ENCODE data around the gene HDDC2. TPM values are rescaled to one million over a fixed set of nuclear protein-coding genes. Genes with fewer than 3 reads are reported as not detected.

The HDDC2 gene
- total RNA-seq, 1 experiment from 2014 or later: 69.8 TPM

- TF ChIP-seq ZNF281 (CRISPR knock-in tag; IDR thresholded peaks at IDR 0.05): no peak
- no peak for TF ChIP-seq PRDM15 (CRISPR knock-in tag; IDR thresholded peaks at IDR 0.05)
- TF ChIP-seq CREB1 (CRISPR knock-in tag; IDR thresholded peaks at IDR 0.05): no peak
- no peak for TF ChIP-seq ELF4 (CRISPR knock-in tag; IDR thresholded peaks at IDR 0.05; ENCODE audit: low read depth)
These were observed 45.3 kb upstream of the HDDC2 start (continued) for GRCh38 chr6:125346926-125347563.

DNA sequence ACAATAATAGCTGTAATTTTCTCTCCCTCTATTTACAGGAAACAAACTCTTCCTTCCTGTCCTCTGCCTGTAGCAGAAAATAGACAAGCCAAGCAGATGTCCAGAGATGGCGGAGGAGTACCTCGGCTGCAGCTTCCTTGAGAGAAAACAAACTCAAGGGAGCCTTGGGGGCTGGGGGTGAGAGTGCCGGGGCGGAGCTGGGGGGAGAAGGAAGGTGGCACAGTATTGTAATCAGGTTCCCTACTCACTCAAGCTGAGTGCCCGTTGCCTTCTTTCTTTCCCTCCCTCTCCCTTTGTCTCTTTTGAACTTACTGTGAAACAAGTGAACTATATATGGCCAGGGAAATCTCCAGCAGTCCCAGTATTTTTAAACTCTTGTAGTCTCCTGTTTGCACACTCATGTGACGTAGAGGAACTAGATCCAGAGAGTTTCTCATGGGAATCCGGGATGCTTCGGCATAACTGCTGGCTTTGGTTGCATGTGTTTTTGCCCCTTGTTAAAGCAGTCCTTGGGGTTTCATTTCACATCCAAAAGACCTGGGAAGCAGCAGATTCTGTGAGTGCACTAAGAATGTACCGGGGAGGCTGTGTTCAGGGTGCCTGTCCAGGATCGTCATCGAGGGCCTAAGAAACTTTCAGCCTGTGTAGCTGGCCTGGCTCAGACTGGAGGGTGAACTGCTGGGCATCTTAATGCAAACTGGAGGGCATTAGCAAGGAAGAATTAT, 44.6 kb upstream of the HDDC2 start:
- TF ChIP-seq HMGA2 (CRISPR knock-in tag; IDR thresholded peaks at IDR 0.05) (no peak), MYBL2 (CRISPR knock-in tag; IDR thresholded peaks at IDR 0.05) (no peak), GABPB1 (CRISPR knock-in tag; IDR thresholded peaks at IDR 0.05) (no peak), CBFB (CRISPR knock-in tag; IDR thresholded peaks at IDR 0.05; ENCODE audit: low read depth) (no peak), FOXP1 (CRISPR knock-in tag; IDR thresholded peaks at IDR 0.05; ENCODE audit: borderline replicate concordance) (no peak), FOXJ3 (CRISPR knock-in tag; IDR thresholded peaks at IDR 0.05; ENCODE audit: borderline replicate concordance) (no peak), SMAD3 (CRISPR knock-in tag; IDR thresholded peaks at IDR 0.05; ENCODE audit: borderline replicate concordance) (no peak), GTF2I (CRISPR knock-in tag; conservative IDR thresholded peaks at IDR 0.05) (no peak), NR1H2 (CRISPR knock-in tag; IDR thresholded peaks at IDR 0.05) (no peak), CTCF (IDR thresholded peaks at IDR 0.05) (no peak), TEAD4 (CRISPR knock-in tag; IDR thresholded peaks at IDR 0.05) (no peak), ZBTB21 (CRISPR knock-in tag; IDR thresholded peaks at IDR 0.05; ENCODE audit: borderline replicate concordance) (no peak), ZNF396 (CRISPR knock-in tag; IDR thresholded peaks at IDR 0.05; ENCODE audit: borderline replicate concordance) (no peak), RORB (CRISPR knock-in tag; IDR thresholded peaks at IDR 0.05) (no peak), NFYB (CRISPR knock-in tag; conservative IDR thresholded peaks at IDR 0.05; ENCODE audit: low read depth) (no peak)
- TF ChIP-seq, protein P1, sequence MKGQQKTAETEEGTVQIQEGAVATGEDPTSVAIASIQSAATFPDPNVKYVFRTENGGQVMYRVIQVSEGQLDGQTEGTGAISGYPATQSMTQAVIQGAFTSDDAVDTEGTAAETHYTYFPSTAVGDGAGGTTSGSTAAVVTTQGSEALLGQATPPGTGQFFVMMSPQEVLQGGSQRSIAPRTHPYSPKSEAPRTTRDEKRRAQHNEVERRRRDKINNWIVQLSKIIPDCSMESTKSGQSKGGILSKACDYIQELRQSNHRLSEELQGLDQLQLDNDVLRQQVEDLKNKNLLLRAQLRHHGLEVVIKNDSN (CRISPR knock-in tag; IDR thresholded peaks at IDR 0.05): no peak
- TF ChIP-seq, protein P2, sequence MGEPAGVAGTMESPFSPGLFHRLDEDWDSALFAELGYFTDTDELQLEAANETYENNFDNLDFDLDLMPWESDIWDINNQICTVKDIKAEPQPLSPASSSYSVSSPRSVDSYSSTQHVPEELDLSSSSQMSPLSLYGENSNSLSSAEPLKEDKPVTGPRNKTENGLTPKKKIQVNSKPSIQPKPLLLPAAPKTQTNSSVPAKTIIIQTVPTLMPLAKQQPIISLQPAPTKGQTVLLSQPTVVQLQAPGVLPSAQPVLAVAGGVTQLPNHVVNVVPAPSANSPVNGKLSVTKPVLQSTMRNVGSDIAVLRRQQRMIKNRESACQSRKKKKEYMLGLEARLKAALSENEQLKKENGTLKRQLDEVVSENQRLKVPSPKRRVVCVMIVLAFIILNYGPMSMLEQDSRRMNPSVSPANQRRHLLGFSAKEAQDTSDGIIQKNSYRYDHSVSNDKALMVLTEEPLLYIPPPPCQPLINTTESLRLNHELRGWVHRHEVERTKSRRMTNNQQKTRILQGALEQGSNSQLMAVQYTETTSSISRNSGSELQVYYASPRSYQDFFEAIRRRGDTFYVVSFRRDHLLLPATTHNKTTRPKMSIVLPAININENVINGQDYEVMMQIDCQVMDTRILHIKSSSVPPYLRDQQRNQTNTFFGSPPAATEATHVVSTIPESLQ (CRISPR knock-in tag; IDR thresholded peaks at IDR 0.05): no peak
- TF ChIP-seq, protein P3, sequence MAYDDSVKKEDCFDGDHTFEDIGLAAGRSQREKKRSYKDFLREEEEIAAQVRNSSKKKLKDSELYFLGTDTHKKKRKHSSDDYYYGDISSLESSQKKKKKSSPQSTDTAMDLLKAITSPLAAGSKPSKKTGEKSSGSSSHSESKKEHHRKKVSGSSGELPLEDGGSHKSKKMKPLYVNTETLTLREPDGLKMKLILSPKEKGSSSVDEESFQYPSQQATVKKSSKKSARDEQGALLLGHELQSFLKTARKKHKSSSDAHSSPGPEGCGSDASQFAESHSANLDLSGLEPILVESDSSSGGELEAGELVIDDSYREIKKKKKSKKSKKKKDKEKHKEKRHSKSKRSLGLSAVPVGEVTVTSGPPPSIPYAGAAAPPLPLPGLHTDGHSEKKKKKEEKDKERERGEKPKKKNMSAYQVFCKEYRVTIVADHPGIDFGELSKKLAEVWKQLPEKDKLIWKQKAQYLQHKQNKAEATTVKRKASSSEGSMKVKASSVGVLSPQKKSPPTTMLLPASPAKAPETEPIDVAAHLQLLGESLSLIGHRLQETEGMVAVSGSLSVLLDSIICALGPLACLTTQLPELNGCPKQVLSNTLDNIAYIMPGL (CRISPR knock-in tag; IDR thresholded peaks at IDR 0.05): no peak
- ChIA-PET CTCF (interaction anchor here (0.8 kb wide), 1 partner anchor 412 kb away, joined by 3 read pairs; no protein-coding TSS in a partner anchor), POLR2A (no interaction called here)
- no peaks in the 10 kb centered on the region for H3K9me3 Mint-ChIP-seq
- no peak overlapping the region for H3K27ac Mint-ChIP-seq
- ATAC-seq (peak; percentile 72), DNase-seq (ENCODE audit: low spot score) (no peak)
- no peaks in the 10 kb centered on the region for H3K27me3 Mint-ChIP-seq (ENCODE audit: low read depth)
- no peaks in the 10 kb centered on the region; the same call in 1 of the 2 replicates for H3K4me1 Mint-ChIP-seq
- H3K36me3 Mint-ChIP-seq: no peaks in the 10 kb centered on the region
- no peak overlapping the region for H3K4me3 Mint-ChIP-seq
